OCI-LY3 (cell line): ENCODE data around the gene P2RX3.
A peak's percentile ranks its signal among the peaks of the same experiment; 100 is the strongest.

Source experiments
- H2AFZ ChIP-seq: fragments of 200-600, 300-600 bp; shearing (Covaris generic); 2 replicates; pipeline ENCODE4 v1.6.0; 2014; ENCODE audit warnings: antibody characterized with exemption, low read depth, low read length
- H3K27ac ChIP-seq: fragments of 200-600, 300-600 bp; sonication (generic); 2 replicates; pipeline ENCODE4 v1.5.1; 2014; ENCODE audit warnings: mild to moderate bottlenecking, low read length, moderate library complexity, mixed read lengths
- H3K27me3 ChIP-seq: fragments of 200-600, 300-600 bp; sonication (generic); 2 replicates; pipeline ENCODE4 v1.6.1; 2014; ENCODE audit warnings: low read depth, low read length, mixed read lengths
- H3K36me3 ChIP-seq: fragments of 200-600, 300-600 bp; sonication (generic); replicated peaks from 2 replicates; pipeline ENCODE3; 2014; ENCODE audit warnings: low read depth, low read length, mixed read lengths
- H3K4me1 ChIP-seq: fragments of 300-600, 200-600 bp; sonication (generic); 2 replicates; pipeline ENCODE4 v1.6.1; 2014; ENCODE audit warnings: low read length, mixed read lengths
- H3K4me2 ChIP-seq: fragments of 200-600, 300-600 bp; sonication (generic); 2 replicates; pipeline ENCODE4 v1.6.1; 2014; ENCODE audit warnings: low read length, mixed read lengths
- H3K4me3 ChIP-seq: fragments of 300-600, 200-600 bp; sonication (generic); 2 replicates; pipeline ENCODE4 v1.5.1; 2014; ENCODE audit warnings: antibody characterized with exemption, mild to moderate bottlenecking, low read length, moderate library complexity
- H3K79me2 ChIP-seq: fragments of 300-600, 200-600 bp; shearing (Covaris generic); 2 replicates; pipeline ENCODE4 v1.6.1; 2014; ENCODE audit warnings: mild to moderate bottlenecking, low read length, mixed read lengths
- H3K9ac ChIP-seq: fragments of 300-600, 200-600 bp; shearing (Covaris generic); 2 replicates; pipeline ENCODE4 v1.6.0; 2014; ENCODE audit warnings: mild to moderate bottlenecking, low read length, moderate library complexity
- H3K9me3 ChIP-seq: fragments of 200-600, 300-600 bp; shearing (Covaris generic); 2 replicates; pipeline ENCODE4 v1.6.1; 2014; ENCODE audit warnings: low read length, mixed read lengths; ENCODE audit not compliant: insufficient read depth
- H4K20me1 ChIP-seq: fragments of 200-600, 300-600 bp; sonication (generic); 2 replicates; pipeline ENCODE4 v1.6.1; 2016; ENCODE audit warnings: low read length, mixed read lengths; ENCODE audit not compliant: insufficient read depth
- EZH2phosphoT487 ChIP-seq: fragments of 200-600 bp; shearing (Covaris generic); IDR thresholded peaks from 2 replicates; pipeline ENCODE4 v1.6.1; 2018; ENCODE audit warnings: antibody characterized with exemption, mixed run types, low read depth
- TF ChIP-seq, protein P1 (sequence below): fragments of 200-600, 300-600 bp; sonication (generic); IDR thresholded peaks from 2 replicates; pipeline ENCODE4 v1.5.1; 2014; ENCODE audit warnings: antibody characterized with exemption, low read length, low read depth

Gene P2RX3

DNA sequence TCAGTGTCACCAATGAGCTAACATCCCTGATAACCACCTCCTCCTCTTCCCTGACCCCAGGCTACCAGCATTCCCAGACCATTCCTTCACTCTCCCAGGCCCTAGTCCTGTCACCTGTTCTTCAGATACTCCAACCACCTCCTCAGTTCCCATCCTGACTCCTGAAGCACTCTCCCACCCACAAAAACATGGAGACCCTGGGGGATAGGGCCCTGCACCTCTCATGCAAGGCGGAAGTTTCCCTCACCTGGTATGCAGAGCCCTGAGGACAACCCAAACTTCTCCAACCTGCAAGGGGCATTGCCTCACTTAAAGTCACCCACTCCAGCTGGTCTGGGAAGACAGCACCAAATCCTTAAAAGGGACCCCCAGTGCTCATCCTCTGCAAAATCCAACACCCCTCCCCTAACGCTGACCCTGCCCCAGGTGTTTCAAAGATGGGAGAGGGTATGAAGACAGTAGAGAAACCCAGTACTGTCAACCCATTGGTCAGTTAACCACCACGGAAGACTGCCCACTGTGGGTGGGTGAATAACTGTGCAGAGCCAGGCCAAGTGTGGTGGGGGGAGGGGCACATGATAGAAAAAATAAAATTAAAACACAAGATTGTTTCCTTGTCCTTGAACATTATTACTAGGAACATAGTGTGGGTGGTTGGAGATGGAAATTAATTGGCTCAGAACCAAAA, 14.8 kb upstream of the P2RX3 start:
- no peak overlapping the region for H2AFZ ChIP-seq
- H3K27ac ChIP-seq = no peak overlapping the region
- no peaks in the 10 kb centered on the region for H4K20me1 ChIP-seq
- peaks cover 40% of the 10 kb centered on the region for H3K4me1 ChIP-seq
- no peaks in the 10 kb centered on the region for H3K27me3 ChIP-seq
- TF ChIP-seq, protein P1, sequence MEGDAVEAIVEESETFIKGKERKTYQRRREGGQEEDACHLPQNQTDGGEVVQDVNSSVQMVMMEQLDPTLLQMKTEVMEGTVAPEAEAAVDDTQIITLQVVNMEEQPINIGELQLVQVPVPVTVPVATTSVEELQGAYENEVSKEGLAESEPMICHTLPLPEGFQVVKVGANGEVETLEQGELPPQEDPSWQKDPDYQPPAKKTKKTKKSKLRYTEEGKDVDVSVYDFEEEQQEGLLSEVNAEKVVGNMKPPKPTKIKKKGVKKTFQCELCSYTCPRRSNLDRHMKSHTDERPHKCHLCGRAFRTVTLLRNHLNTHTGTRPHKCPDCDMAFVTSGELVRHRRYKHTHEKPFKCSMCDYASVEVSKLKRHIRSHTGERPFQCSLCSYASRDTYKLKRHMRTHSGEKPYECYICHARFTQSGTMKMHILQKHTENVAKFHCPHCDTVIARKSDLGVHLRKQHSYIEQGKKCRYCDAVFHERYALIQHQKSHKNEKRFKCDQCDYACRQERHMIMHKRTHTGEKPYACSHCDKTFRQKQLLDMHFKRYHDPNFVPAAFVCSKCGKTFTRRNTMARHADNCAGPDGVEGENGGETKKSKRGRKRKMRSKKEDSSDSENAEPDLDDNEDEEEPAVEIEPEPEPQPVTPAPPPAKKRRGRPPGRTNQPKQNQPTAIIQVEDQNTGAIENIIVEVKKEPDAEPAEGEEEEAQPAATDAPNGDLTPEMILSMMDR = no peak
- TF ChIP-seq EZH2phosphoT487 = no peak
- no peak overlapping the region for H3K4me2 ChIP-seq
- no peaks in the 10 kb centered on the region for H3K9me3 ChIP-seq
- no peak overlapping the region for H3K4me3 ChIP-seq
- H3K79me2 ChIP-seq = 0 out of 2 replicates have a peak, but pooled peaks cover 5% of the 10 kb centered on the region
- H3K9ac ChIP-seq = no peak overlapping the region
- H3K36me3 ChIP-seq = peaks cover 28% of the 10 kb centered on the region

DNA sequence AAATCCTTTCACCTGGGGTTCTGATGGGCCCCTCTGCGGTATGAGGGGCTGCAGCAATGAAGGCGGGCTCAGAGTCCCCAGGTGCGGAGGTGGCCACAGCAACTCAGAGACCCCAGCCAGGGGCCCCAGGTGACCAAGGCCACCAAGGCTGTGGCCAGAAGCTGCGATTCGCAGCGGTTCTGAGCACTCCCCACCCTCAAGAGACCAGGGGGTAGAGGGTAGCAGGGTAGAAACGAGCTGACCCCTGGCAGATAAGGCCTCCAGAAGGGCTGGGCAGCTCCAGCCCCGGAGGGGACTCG, 14.3 kb upstream of the P2RX3 start:
- TF ChIP-seq, protein P1 = no peak
- no peak for TF ChIP-seq EZH2phosphoT487

DNA sequence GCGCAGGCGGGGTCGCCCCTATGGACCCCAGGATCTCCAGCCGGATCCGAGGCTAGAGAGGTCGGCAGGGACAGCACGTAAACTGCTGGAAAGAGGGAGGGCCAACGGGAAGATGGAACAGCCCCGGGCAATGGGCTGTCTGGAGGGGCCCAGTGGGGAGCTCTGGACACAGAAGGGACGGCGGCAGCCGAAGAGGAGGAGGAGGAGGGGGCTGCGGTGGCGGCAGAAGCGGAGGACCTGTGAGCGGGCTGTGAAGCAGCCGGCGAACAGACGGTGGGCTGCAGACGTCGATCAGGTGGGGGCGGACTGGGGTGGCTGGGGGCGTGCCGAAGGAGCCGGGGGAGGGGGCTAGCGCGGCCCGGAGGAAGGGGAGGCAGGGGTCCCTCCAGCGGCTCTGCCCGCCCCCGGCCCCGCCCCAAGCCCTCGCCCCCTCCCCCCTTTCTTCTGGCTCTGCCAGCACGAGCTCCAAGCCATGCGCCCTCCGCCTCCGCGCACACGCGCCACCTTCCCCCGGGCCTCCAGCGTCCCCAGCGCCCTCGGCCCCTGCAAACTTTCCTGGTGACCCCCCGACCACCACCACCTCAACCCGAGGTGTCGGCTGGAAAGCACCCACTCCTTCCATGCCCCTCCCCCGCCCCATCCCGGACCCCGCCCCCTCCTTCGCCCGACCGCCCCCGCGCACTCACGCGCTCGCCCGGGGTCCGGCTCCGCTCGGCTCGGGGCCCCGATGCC, 13.8 kb upstream of the P2RX3 start:
- peaks cover 38% of the 10 kb centered on the region for H3K36me3 ChIP-seq
- no peaks in the 10 kb centered on the region for H3K27me3 ChIP-seq
- no peaks in the 10 kb centered on the region for H4K20me1 ChIP-seq
- H3K9me3 ChIP-seq = no peaks in the 10 kb centered on the region
- H3K4me1 ChIP-seq = peaks cover 40% of the 10 kb centered on the region
- H2AFZ ChIP-seq = no peak overlapping the region
- peak overlapping the region; percentile 85 for H3K4me2 ChIP-seq
- TF ChIP-seq EZH2phosphoT487 = no peak
- TF ChIP-seq, protein P1 = no peak
- peaks cover 5% of the 10 kb centered on the region; the same call in 1 of the 2 replicates for H3K79me2 ChIP-seq
- H3K9ac ChIP-seq = peak overlapping the region; percentile 81
- H3K4me3 ChIP-seq = peak overlapping the region; percentile 81
- peak overlapping the region; percentile 86 for H3K27ac ChIP-seq

More for the DNA sequence above, 14.3 kb upstream of the P2RX3 start:
- Histone ChIP-seq H3K9ac (no peak overlapping the region), H3K4me1 (peaks cover 40% of the 10 kb centered on the region), H4K20me1 (no peaks in the 10 kb centered on the region), H3K4me3 (peak overlapping the region; percentile 81), H3K9me3 (no peaks in the 10 kb centered on the region), H3K4me2 (peak overlapping the region; percentile 85), H3K79me2 (peaks cover 5% of the 10 kb centered on the region; the same call in 1 of the 2 replicates), H2AFZ (no peak overlapping the region), H3K27me3 (no peaks in the 10 kb centered on the region), H3K27ac (no peak overlapping the region), H3K36me3 (peaks cover 33% of the 10 kb centered on the region)
